Right lobe of liver (tissue), 6 donors: ENCODE measurements around the gene IL23R. TPM values are rescaled to one million over a fixed set of nuclear protein-coding genes. Genes with fewer than 3 reads are reported as not detected.
"Not testable (repeated sequence)": the region's sequence is repeated elsewhere in the genome, so short reads cannot be mapped to it uniquely, and the experiment has no call there.

Experiments used
- ATAC-seq, 4 donors: fragments of 200-7000 bp; cut with Tn5 transposase; one replicate each; pipeline ENCODE4 v1.9.1; 2020; ENCODE audit warnings: mild to moderate bottlenecking in 4 of 4, moderate library complexity in 4 of 4
- DNase-seq, 3 donors: peaks; one replicate each; pipeline ENCODE4 v3.0.0-alpha.2; 2020
- H3K27ac ChIP-seq, 3 donors: fragments of 200-600 bp; one replicate each; pipeline ENCODE4 v1.8.0; 2022
- H3K27me3 ChIP-seq, 2 donors: fragments of 200-600 bp; one replicate each; pipeline ENCODE4 v1.8.0; 2022
- H3K36me3 ChIP-seq, 4 donors: fragments of 200-600 bp; sonication (generic) in 1 of 4; one replicate each; pipeline versions ENCODE4 v1.5.1 to v1.8.0; 2017 to 2022; ENCODE audit warnings: control low read depth in 1 of 4
- H3K4me1 ChIP-seq, 4 donors: fragments of 200-600 bp; sonication (generic) in 1 of 4; one replicate each; pipeline versions ENCODE4 v1.5.1 to v1.8.0; 2017 to 2022; ENCODE audit warnings: control low read depth in 1 of 4
- H3K4me3 ChIP-seq, 3 donors: fragments of 200-600 bp; one replicate each; pipeline ENCODE4 v1.8.0; 2022
- H3K9me3 ChIP-seq, 4 donors: fragments of 200-600 bp; sonication (generic) in 1 of 4; one replicate each; pipeline versions ENCODE4 v1.5.1 to v1.8.0; 2017 to 2022; ENCODE audit warnings: control low read depth in 1 of 4
- CTCF ChIP-seq, 4 donors: fragments of 200-600 bp in 3 of 4; fragments of 450-650 bp in 1 of 4; IDR thresholded peaks; one replicate each; pipeline versions ENCODE4 v1.5.1 to v1.8.0; 2016 to 2022; ENCODE audit warnings: antibody characterized with exemption in 4 of 4, mild to moderate bottlenecking in 2 of 4
- POLR2A ChIP-seq: fragments of 450-650 bp; IDR thresholded peaks from one replicate; pipeline ENCODE4 v1.6.1; 2017; ENCODE audit warnings: antibody characterized with exemption, mild to moderate bottlenecking
- WGBS: methylation state at CpG from one replicate; pipeline ENCODE4 v1.1.6; 2018; ENCODE audit warnings: low coverage, low lambda C conversion rate; ENCODE audit not compliant: insufficient coverage; ENCODE audit errors: missing lambda C conversion rate; 5-methylcytosine and 5-hydroxymethylcytosine counted together
- intact Hi-C, 2 donors: fragments of 100-400 bp; cut with DNase I; formaldehyde crosslinking; loops; one replicate each; pipeline versions ENCODE4 v1.11.2 to v1.14.1; 2022
- total RNA-seq, 6 experiments: library from RNA; depleted of rRNA in 2 of 6; stranded (reverse); fragments of >200 nt in 2 of 6; fragmentation: NEBNext Ultra II Directional in 3 of 6; extraction: Animal tissue kit (Norgen Biotek cat#: 25700) in 3 of 6; gene quantifications; one replicate each; pipeline versions ENCODE4 v1.1.0 to v1.2.4, GENCODE V29; 2016 to 2023
- donor health status: DM: no; HTN: yes; CAD: no.
- donor health status: DM: no; HTN: no; CAD: no.
- donor health status: DM: no; HTN: no; CAD: no.
- donor health status: DM: no; HTN: yes; CAD: no.
- donor health status: DM: no; HTN: yes; CAD: no.

The IL23R gene
- total RNA-seq, 6 experiments from 2014 or later, result 0.12 TPM; not detected in 5

DNA sequence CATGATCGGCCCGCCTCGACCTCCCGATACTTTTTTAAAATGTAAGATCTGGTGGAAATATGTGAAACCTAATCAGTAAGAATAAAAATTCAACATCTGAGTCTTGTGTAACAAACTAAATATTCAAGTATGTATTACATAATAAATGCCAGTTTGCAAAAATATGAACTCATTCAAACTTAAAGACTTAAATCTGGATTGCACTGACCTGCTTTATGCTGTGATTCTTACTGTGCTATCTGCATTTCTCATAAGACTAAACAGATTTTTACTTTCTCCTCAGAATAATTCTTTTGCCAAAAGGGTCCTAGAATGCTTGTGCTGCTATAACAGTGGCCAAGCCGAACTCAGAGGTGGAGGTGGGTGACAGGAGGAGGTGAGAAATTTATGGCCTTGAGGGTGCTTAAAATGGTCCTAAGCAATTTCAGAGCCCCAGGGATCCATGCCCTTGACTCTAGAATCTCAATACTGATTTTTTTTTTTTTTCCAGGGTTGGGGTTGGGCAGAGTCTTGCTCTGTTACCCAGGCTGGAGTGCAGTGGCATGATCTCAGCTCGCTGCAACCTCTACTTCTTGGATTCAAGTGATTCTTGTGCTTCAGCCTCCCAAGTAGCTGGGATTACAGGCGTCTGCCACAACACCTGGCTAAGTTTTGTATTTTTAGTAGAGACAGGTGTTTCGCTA lies 38.2 kb downstream of the IL23R start:
- H3K4me3 ChIP-seq, result no peak overlapping the region
- H3K27me3 ChIP-seq, result no peaks in the 10 kb centered on the region
- WGBS, result 76% methylated on average over 8 of the region's 8 CpGs
- H3K27ac ChIP-seq, result no peak overlapping the region
- DNase-seq, result no peak
- no peaks in the 10 kb centered on the region for H3K36me3 ChIP-seq
- no peaks in the 10 kb centered on the region for H3K4me1 ChIP-seq
- TF ChIP-seq CTCF (IDR thresholded peaks at IDR 0.05) (no peak), POLR2A (no peak)
- intact Hi-C loops, result no loop called here
- H3K9me3 ChIP-seq, result no peaks in the 10 kb centered on the region
- no peak for ATAC-seq

GRCh38 chr1:67207398-67207797 lies 41.1 kb downstream of the IL23R start:
- H3K4me1 ChIP-seq, intact Hi-C loops, H3K9me3 ChIP-seq, DNase-seq, H3K4me3 ChIP-seq, H3K27ac ChIP-seq, H3K27me3 ChIP-seq, ATAC-seq, H3K36me3 ChIP-seq: not testable (repeated sequence)
- WGBS, result 90% methylated on average over 5 of the region's 5 CpGs

- Histone ChIP-seq H3K4me3 (no peak overlapping the region), H3K4me1 (no peaks in the 10 kb centered on the region), H3K27ac (no peak overlapping the region), H3K36me3 (no peaks in the 10 kb centered on the region), H3K9me3 (no peaks in the 10 kb centered on the region), H3K27me3 (no peaks in the 10 kb centered on the region)
- intact Hi-C loops, result no loop called here
- TF ChIP-seq CTCF (IDR thresholded peaks at IDR 0.05) (no peak), POLR2A (no peak)
- WGBS, result 69% methylated on average over 2 of the region's 2 CpGs
- no peak for DNase-seq
- no peak for ATAC-seq
Measured at GRCh38 chr1:67208217-67208616, 42.0 kb downstream of the IL23R start.

DNA sequence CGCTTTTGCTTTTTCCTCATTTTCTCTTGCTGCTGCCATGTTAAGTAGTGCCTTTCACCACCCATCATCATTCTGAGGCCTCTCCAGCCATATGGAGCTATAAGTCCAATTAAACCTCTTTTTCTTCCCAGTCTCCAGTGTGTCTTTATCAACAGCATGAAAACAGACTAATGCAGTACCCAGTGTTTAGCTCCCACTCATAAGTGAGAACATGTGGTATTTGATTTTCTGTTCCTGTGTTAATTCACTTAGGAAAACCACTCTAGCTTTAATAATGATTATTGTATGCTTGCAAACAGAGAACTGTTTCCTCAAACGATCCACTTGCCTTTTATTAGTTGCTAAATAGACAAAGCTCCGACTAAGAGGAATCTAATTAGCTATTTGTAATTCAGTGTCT lies 43.3 kb downstream of the IL23R start:
- H3K27me3 ChIP-seq, result no peaks in the 10 kb centered on the region
- intact Hi-C loops, result no loop called here
- no peak overlapping the region for H3K4me3 ChIP-seq
- ATAC-seq (no peak), DNase-seq (no peak)
- whole genome bisulfite sequencing, result 82% methylated on average over 2 of the region's 3 CpGs
- TF ChIP-seq POLR2A (no peak), CTCF (IDR thresholded peaks at IDR 0.05) (no peak)
- no peaks in the 10 kb centered on the region for H3K36me3 ChIP-seq
- H3K27ac ChIP-seq, result no peak overlapping the region
- no peaks in the 10 kb centered on the region for H3K4me1 ChIP-seq
- H3K9me3 ChIP-seq, result no peaks in the 10 kb centered on the region

DNA sequence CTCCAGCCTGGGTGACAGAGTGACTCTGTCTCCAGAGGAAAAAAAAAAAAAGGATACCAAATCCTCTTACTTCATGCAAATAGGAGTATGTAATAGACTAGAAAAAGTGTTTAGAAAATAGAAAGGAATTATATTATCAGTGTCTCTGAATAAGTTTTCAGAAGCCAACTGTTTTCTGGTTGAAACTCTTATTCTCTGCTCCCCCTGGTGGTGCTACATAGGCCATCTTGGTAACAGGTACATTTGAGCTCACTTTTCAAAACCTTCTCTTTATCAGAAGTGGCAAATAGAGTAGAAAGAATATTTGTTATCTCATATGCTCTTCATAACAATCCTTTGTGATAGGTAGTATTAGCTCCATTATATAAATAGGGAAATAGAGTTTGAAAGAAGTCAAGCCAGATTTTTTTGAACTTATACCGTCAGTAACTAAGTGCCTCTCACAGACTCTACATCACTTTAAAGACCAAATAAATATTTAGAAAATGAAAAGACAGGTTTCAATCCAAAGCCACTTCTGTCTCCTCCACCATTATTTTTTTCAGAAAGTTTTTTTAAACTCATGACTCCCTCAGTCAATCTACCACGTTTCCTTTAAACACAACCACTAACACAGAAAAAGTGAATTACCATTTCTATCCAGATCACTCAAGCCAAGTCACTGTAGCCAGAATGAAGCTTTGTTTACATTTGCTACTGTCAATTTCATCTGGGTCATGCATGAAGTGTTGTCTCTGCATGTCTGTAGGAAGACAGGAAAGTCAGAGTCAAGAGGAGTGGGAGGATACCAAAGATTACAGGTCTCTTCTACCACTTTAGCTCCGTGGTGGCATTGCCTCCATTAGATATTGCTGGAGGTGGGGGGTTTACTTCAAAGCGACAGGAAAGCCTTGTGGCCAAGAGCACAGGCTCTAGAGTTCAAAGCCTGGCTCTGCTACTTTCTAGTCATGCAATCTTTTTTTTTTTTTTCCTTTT lies 45.6 kb downstream of the IL23R start:
- TF ChIP-seq POLR2A (no peak), CTCF (IDR thresholded peaks at IDR 0.05) (peak; percentile 50 to 72 (median 70))
- intact Hi-C loops, result no loop called here
- ATAC-seq (peak; percentile 51 to 70 (median 67)), DNase-seq (no peak)
- H3K27ac ChIP-seq, result no peak overlapping the region
- H3K4me1 ChIP-seq, result no peaks in the 10 kb centered on the region
- H3K4me3 ChIP-seq, result no peak overlapping the region
- H3K27me3 ChIP-seq, result no peaks in the 10 kb centered on the region
- H3K36me3 ChIP-seq, result no peaks in the 10 kb centered on the region
- 52% methylated on average over 4 of the region's 4 CpGs for WGBS
- no peaks in the 10 kb centered on the region for H3K9me3 ChIP-seq
